Thyroid gland (tissue), 4 donors: ENCODE results near the gene RAD1. TPM values are rescaled to one million over a fixed set of nuclear protein-coding genes. Genes with fewer than 3 reads are reported as not detected.

Source experiments
- DNase-seq, 2 donors: peaks; one replicate each; pipeline ENCODE4 v3.0.0-alpha.2; 2019
- H3K27ac ChIP-seq, 3 donors: fragments of 200-600 bp; sonication (generic); 1 replicate in 2 of 3; 2 replicates in 1 of 3; pipeline ENCODE4 v1.5.1; 2016 to 2019; ENCODE audit warnings: mild to moderate bottlenecking in 1 of 3, moderate library complexity in 1 of 3
- H3K27me3 ChIP-seq: fragments of 200-600 bp; sonication (generic); one replicate; pipeline ENCODE4 v1.5.1; 2019
- H3K36me3 ChIP-seq, 2 donors: fragments of 200-600 bp; sonication (generic); one replicate each; pipeline ENCODE4 v1.5.1; 2016 to 2019
- H3K4me1 ChIP-seq, 2 donors: fragments of 200-600 bp; sonication (generic); one replicate each; pipeline ENCODE4 v1.5.1; 2017 to 2019
- H3K4me3 ChIP-seq, 3 donors: fragments of 200-600 bp; sonication (generic); replicated peaks in 1 of 3; 1 replicate in 2 of 3; 2 replicates in 1 of 3; pipeline ENCODE4 v1.5.1; 2016; ENCODE audit warnings: mild to moderate bottlenecking in 1 of 3
- H3K9me3 ChIP-seq: fragments of 200-600 bp; sonication (generic); one replicate; pipeline ENCODE4 v1.5.1; 2017
- CTCF ChIP-seq, 6 experiments: fragments of 200-600 bp in 3 of 6; fragments of 450-650 bp in 3 of 6; sonication (generic) in 3 of 6; IDR thresholded peaks; one replicate each; pipeline ENCODE4 v1.5.1; 2016 to 2019; ENCODE audit warnings: antibody characterized with exemption in 6 of 6, mild to moderate bottlenecking in 2 of 6, inconsistent platforms in 1 of 6, moderate library complexity in 1 of 6
- POLR2A ChIP-seq, 2 donors: fragments of 450-650 bp; IDR thresholded peaks; one replicate each; pipeline ENCODE4 v1.6.1; 2017; ENCODE audit warnings: antibody characterized with exemption in 2 of 2, mild to moderate bottlenecking in 2 of 2, moderate library complexity in 1 of 2
- WGBS, 2 donors: methylation state at CpG; one replicate each; pipeline ENCODE4 v1.1.5; 2017; 5-methylcytosine and 5-hydroxymethylcytosine counted together
- intact Hi-C: fragments of 100-400 bp; cut with DNase I; formaldehyde crosslinking; loops from one replicate; pipeline ENCODE4 v1.15.1; 2023
- total RNA-seq, 4 donors: library from RNA; depleted of rRNA; stranded (reverse); fragments of >200 nt; gene quantifications; one replicate each; pipeline ENCODE4 v1.2.3, GENCODE V29; 2016

RAD1 gene
- total RNA-seq, 4 donors from 2014 or later = 31.1 to 40.7 (median 37.5) TPM

- Histone ChIP-seq H3K4me3 (no peak overlapping the region), H3K27me3 (no peaks in the 10 kb centered on the region), H3K27ac (no peak overlapping the region), H3K36me3 (peaks cover 24 to 51% of the 10 kb centered on the region in 2 donors), H3K4me1 (no peaks in the 10 kb centered on the region), H3K9me3 (no peaks in the 10 kb centered on the region)
- WGBS, 2 donors = 89 to 92% methylated on average over 11 of the region's 11 CpGs
- intact Hi-C loops = no loop called here
- DNase-seq = no peak
- TF ChIP-seq POLR2A (IDR thresholded peaks at IDR 0.05) (no peak), CTCF (IDR thresholded peaks at IDR 0.05) (no peak)
Measured at GRCh38 chr5:34944460-34945047, 29.2 kb upstream of the RAD1 start.

- WGBS, 2 donors = 99 to 100% methylated on average over 2 of the region's 2 CpGs
- TF ChIP-seq CTCF (IDR thresholded peaks at IDR 0.05) (no peak), POLR2A (IDR thresholded peaks at IDR 0.05) (no peak)
- H3K9me3 ChIP-seq = no peaks in the 10 kb centered on the region
- no peak for DNase-seq
- intact Hi-C loops = no loop called here
- peaks cover 24 to 50% of the 10 kb centered on the region in 2 donors for H3K36me3 ChIP-seq
- H3K27ac ChIP-seq = no peak overlapping the region
- H3K4me3 ChIP-seq = no peak overlapping the region
- H3K27me3 ChIP-seq = no peaks in the 10 kb centered on the region
- no peaks in the 10 kb centered on the region for H3K4me1 ChIP-seq
Measured at GRCh38 chr5:34944044-34944443, 28.7 kb upstream of the RAD1 start.

GRCh38 chr5:34941936-34942335, 26.6 kb upstream of the RAD1 start:
- DNase-seq = no peak
- H3K27ac ChIP-seq = no peak overlapping the region
- no peak overlapping the region for H3K4me3 ChIP-seq
- H3K36me3 ChIP-seq = peaks cover 37 to 66% of the 10 kb centered on the region in 2 donors
- no peak for TF ChIP-seq POLR2A (IDR thresholded peaks at IDR 0.05)
- no peaks in the 10 kb centered on the region for H3K27me3 ChIP-seq
- H3K4me1 ChIP-seq = no peaks in the 10 kb centered on the region
- H3K9me3 ChIP-seq = no peaks in the 10 kb centered on the region
- WGBS, 2 donors = 88 to 91% methylated on average over 3 of the region's 3 CpGs
- intact Hi-C loops = no loop called here

GRCh38 chr5:34932947-34933346, 17.6 kb upstream of the RAD1 start:
- Histone ChIP-seq H3K27ac (no peak overlapping the region), H3K9me3 (no peaks in the 10 kb centered on the region), H3K4me3 (no peak overlapping the region), H3K4me1 (peaks cover 23 to 24% of the 10 kb centered on the region in 2 donors), H3K36me3 (peaks cover 21 to 24% of the 10 kb centered on the region in 2 donors), H3K27me3 (no peaks in the 10 kb centered on the region)
- no peak for DNase-seq
- intact Hi-C loops = no loop called here
- WGBS, 2 donors = 89 to 93% methylated on average over 2 of the region's 2 CpGs
- TF ChIP-seq CTCF (IDR thresholded peaks at IDR 0.05) (no peak), POLR2A (IDR thresholded peaks at IDR 0.05) (no peak)

- H3K4me1 ChIP-seq = peaks cover 34 to 36% of the 10 kb centered on the region in 2 donors
- no peak for TF ChIP-seq CTCF (IDR thresholded peaks at IDR 0.05)
- TF ChIP-seq POLR2A (IDR thresholded peaks at IDR 0.05) = no peak
- 72 to 76% methylated on average over 4 of the region's 4 CpGs for WGBS, 2 donors
- intact Hi-C loops = no loop called here
- no peaks in the 10 kb centered on the region for H3K9me3 ChIP-seq
- H3K36me3 ChIP-seq = peaks cover 2 to 7% of the 10 kb centered on the region in 2 donors
- peak overlapping the region in 1 of 3 donors; percentile 92 for H3K27ac ChIP-seq
- H3K4me3 ChIP-seq = peak overlapping the region in 1 of 3 donors; percentile 67
- no peak for DNase-seq
- H3K27me3 ChIP-seq = no peaks in the 10 kb centered on the region
Measured at GRCh38 chr5:34930870-34931269, 15.6 kb upstream of the RAD1 start.
